Body of pancreas (tissue), 4 donors: ENCODE data around the gene ARHGAP12.

ENCODE experiments used
- POLR2A ChIP-seq, 3 donors: fragments of 450-650 bp; IDR thresholded peaks; one replicate each; pipeline ENCODE4 v1.6.1; 2016; ENCODE audit warnings: antibody characterized with exemption in 3 of 3, mild to moderate bottlenecking in 2 of 3
- TF ChIP-seq, protein P1 (sequence below), 7 experiments: fragments of 450-650 bp in 4 of 7; fragments of 200-600 bp in 3 of 7; sonication (generic) in 3 of 7; IDR thresholded peaks; one replicate each; pipeline ENCODE4 v1.5.1; 2016 to 2019; ENCODE audit warnings: antibody characterized with exemption in 7 of 7

- TF ChIP-seq, protein P1, sequence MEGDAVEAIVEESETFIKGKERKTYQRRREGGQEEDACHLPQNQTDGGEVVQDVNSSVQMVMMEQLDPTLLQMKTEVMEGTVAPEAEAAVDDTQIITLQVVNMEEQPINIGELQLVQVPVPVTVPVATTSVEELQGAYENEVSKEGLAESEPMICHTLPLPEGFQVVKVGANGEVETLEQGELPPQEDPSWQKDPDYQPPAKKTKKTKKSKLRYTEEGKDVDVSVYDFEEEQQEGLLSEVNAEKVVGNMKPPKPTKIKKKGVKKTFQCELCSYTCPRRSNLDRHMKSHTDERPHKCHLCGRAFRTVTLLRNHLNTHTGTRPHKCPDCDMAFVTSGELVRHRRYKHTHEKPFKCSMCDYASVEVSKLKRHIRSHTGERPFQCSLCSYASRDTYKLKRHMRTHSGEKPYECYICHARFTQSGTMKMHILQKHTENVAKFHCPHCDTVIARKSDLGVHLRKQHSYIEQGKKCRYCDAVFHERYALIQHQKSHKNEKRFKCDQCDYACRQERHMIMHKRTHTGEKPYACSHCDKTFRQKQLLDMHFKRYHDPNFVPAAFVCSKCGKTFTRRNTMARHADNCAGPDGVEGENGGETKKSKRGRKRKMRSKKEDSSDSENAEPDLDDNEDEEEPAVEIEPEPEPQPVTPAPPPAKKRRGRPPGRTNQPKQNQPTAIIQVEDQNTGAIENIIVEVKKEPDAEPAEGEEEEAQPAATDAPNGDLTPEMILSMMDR (IDR thresholded peaks at IDR 0.05) = no peak
- no peak for TF ChIP-seq POLR2A (IDR thresholded peaks at IDR 0.05)
Observed at GRCh38 chr10:31833753-31834152, 94.9 kb downstream of the ARHGAP12 start.
